TTC549 (cell line): ENCODE measurements around the gene DOP1A.

ENCODE experiments used
- FAIRE-seq: peaks from 2 replicates; lab custom pipeline; 2012; peaks lifted over from hg19 to GRCh38; lab: Jason Lieb, UNC

The DOP1A gene

GRCh38 chr6:83071707-83072106 lies 4.2 kb downstream of the DOP1A start:
- no peak for FAIRE-seq

GRCh38 chr6:83072726-83073125 lies 5.3 kb downstream of the DOP1A start:
- FAIRE-seq, result no peak

- FAIRE-seq, result no peak
These were observed 6.1 kb downstream of the DOP1A start for GRCh38 chr6:83073615-83074014.

- FAIRE-seq, result no peak
These were observed 16.0 kb downstream of the DOP1A start for GRCh38 chr6:83083476-83083875.

- no peak for FAIRE-seq
These were observed 19.3 kb downstream of the DOP1A start for GRCh38 chr6:83086751-83087150.

- FAIRE-seq, result no peak
These were observed 25.4 kb downstream of the DOP1A start for GRCh38 chr6:83092756-83093399.

- no peak for FAIRE-seq
These were observed 29.3 kb downstream of the DOP1A start for GRCh38 chr6:83096791-83097190.

GRCh38 chr6:83097204-83097603 lies 29.7 kb downstream of the DOP1A start:
- no peak for FAIRE-seq

- no peak for FAIRE-seq
These were observed 30.2 kb downstream of the DOP1A start for GRCh38 chr6:83097675-83098074.

- FAIRE-seq, result no peak
These were observed 31.1 kb downstream of the DOP1A start for GRCh38 chr6:83098589-83098988.

- FAIRE-seq, result no peak
These were observed 40.9 kb downstream of the DOP1A start for GRCh38 chr6:83108378-83108777.

GRCh38 chr6:83113258-83113657 lies 45.8 kb downstream of the DOP1A start:
- FAIRE-seq, result no peak

- FAIRE-seq, result no peak
These were observed 46.7 kb downstream of the DOP1A start for GRCh38 chr6:83114164-83114563.

GRCh38 chr6:83117802-83118201 lies 50.3 kb downstream of the DOP1A start:
- FAIRE-seq, result no peak

- no peak for FAIRE-seq
These were observed 52.4 kb downstream of the DOP1A start for GRCh38 chr6:83119742-83120300.

- FAIRE-seq, result no peak
These were observed 57.1 kb downstream of the DOP1A start for GRCh38 chr6:83124553-83124952.

GRCh38 chr6:83125425-83125824 lies 58.0 kb downstream of the DOP1A start:
- FAIRE-seq, result no peak

GRCh38 chr6:83126223-83126622 lies 58.8 kb downstream of the DOP1A start:
- no peak for FAIRE-seq

- FAIRE-seq, result no peak
These were observed 59.3 kb downstream of the DOP1A start for GRCh38 chr6:83126807-83127206.

GRCh38 chr6:83127258-83127657 lies 59.8 kb downstream of the DOP1A start:
- no peak for FAIRE-seq

GRCh38 chr6:83127976-83128375 lies 60.5 kb downstream of the DOP1A start:
- FAIRE-seq, result no peak

- no peak for FAIRE-seq
These were observed 64.7 kb downstream of the DOP1A start for GRCh38 chr6:83132121-83132520.

- FAIRE-seq, result no peak
These were observed 70.7 kb downstream of the DOP1A start for GRCh38 chr6:83138118-83138722.

GRCh38 chr6:83138758-83139157 lies 71.3 kb downstream of the DOP1A start:
- FAIRE-seq, result no peak
